ENCODE data around the gene HHIPL2.
"Not testable (repeated sequence)": the region's sequence is repeated elsewhere in the genome, so short reads cannot be mapped to it uniquely, and the experiment has no call there.

The HHIPL2 gene

GRCh38 chr1:222521299-222522104 lies 26.4 kb downstream of the HHIPL2 start:
- no peak for TF ChIP-seq CTCF (IDR thresholded peaks at IDR 0.05; ENCODE audit: extremely low read depth, insufficient read depth, missing control alignments)
- no peak for DNase-seq (ENCODE audit: low spot score)
- in situ Hi-C loops (cut with MboI; ENCODE audit: low pct_unique_long_range_greater_than_20kb, low sequenced_read_pairs, unreplicated experiment), result no loop called here

- in situ Hi-C loops (cut with MboI; ENCODE audit: low pct_unique_long_range_greater_than_20kb, low sequenced_read_pairs, unreplicated experiment), result not testable (repeated sequence)
These were observed 58.4 kb downstream of the HHIPL2 start for GRCh38 chr1:222489496-222489895.

GRCh38 chr1:222487774-222488173 lies 60.1 kb downstream of the HHIPL2 start:
- in situ Hi-C loops (cut with MboI; ENCODE audit: low pct_unique_long_range_greater_than_20kb, low sequenced_read_pairs, unreplicated experiment), result not testable (repeated sequence)

More at GRCh38 chr1:222489496-222489895, 58.4 kb downstream of the HHIPL2 start:
- DNase-seq (ENCODE audit: low spot score), result not testable (repeated sequence)

GRCh38 chr1:222484005-222484404 lies 63.9 kb downstream of the HHIPL2 start:
- DNase-seq (ENCODE audit: low spot score); in situ Hi-C loops (cut with MboI; ENCODE audit: low pct_unique_long_range_greater_than_20kb, low sequenced_read_pairs, unreplicated experiment): not testable (repeated sequence)

More at GRCh38 chr1:222487774-222488173, 60.1 kb downstream of the HHIPL2 start:
- not testable (repeated sequence) for DNase-seq (ENCODE audit: low spot score)

GRCh38 chr1:222479567-222479966 lies 68.3 kb downstream of the HHIPL2 start:
- in situ Hi-C loops (cut with MboI; ENCODE audit: low pct_unique_long_range_greater_than_20kb, low sequenced_read_pairs, unreplicated experiment); DNase-seq (ENCODE audit: low spot score): not testable (repeated sequence)

- DNase-seq (ENCODE audit: low spot score); in situ Hi-C loops (cut with MboI; ENCODE audit: low pct_unique_long_range_greater_than_20kb, low sequenced_read_pairs, unreplicated experiment): not testable (repeated sequence)
- TF ChIP-seq CTCF (IDR thresholded peaks at IDR 0.05; ENCODE audit: extremely low read depth, insufficient read depth, missing control alignments), result peak; percentile 28
These were observed 71.5 kb downstream of the HHIPL2 start for GRCh38 chr1:222476436-222476835.

- not testable (repeated sequence) for DNase-seq (ENCODE audit: low spot score)
- in situ Hi-C loops (cut with MboI; ENCODE audit: low pct_unique_long_range_greater_than_20kb, low sequenced_read_pairs, unreplicated experiment), result loop anchor here (25.0 kb wide), 2 partner anchors 614 to 736 kb away; partner anchors contain the start of gene DUSP10
These were observed 74.2 kb downstream of the HHIPL2 start for GRCh38 chr1:222473717-222474116.

GRCh38 chr1:222472776-222473540 lies 74.9 kb downstream of the HHIPL2 start:
- in situ Hi-C loops (cut with MboI; ENCODE audit: low pct_unique_long_range_greater_than_20kb, low sequenced_read_pairs, unreplicated experiment), result loop anchor here (25.0 kb wide), 2 partner anchors 614 to 736 kb away; partner anchors contain the start of gene DUSP10
- DNase-seq (ENCODE audit: low spot score), result not testable (repeated sequence)

Data from GM13977 (cell line).